Measurements from ENCODE around the gene MAN2B2.

MAN2B2 gene

DNA sequence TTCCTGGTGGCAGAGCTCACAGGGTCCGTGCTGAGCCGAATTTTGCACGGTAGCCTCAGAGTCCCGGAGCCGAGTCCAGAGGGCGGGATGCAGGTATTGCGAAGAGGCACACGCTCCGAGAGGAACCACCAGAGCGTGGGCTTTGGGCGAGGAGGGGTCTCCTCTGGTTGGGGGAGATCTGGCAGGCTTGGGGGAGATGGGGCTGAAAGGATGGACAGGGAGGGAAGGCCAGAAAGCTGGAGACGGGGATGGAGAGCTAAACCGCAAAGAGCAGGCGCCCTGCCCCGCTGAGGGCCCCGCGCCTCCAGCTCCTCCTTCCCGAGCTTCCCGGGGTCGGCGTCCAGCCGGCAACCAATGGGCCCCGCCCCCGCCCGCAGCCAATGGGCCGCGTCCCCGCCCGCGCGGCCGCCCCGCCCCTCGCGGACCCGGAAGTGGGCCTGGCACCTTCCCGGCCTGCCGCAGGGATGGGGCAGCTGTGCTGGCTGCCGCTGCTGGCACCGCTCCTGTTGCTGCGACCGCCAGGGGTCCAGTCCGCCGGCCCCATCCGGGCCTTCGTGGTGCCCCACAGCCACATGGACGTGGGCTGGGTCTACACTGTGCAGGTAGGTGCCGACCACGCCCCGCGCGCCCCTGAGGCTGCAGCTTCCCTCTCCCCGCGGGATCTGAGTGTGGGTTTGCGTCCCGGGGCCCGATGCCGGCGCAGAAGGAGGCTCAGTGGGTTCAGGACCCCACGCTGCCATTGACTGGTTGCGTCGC, at the start of gene MAN2B2:
Gene MAN2B2, plus strand, starts transcription at position 443 of the 756 bp plus-strand sequence. Its CDS starts 22 bp downstream, at position 465.
- TF ChIP-seq POLR2A (IDR thresholded peaks at IDR 0.05; ENCODE audit: low read length), result peak; percentile 72
- no peak for TF ChIP-seq GATA1 (IDR thresholded peaks at IDR 0.05; ENCODE audit: low read depth, low read length)
- DNase-seq, result peak; percentile 83 to 89

GRCh38 chr4:6525474-6525873, 49.5 kb upstream of the MAN2B2 start:
- TF ChIP-seq GATA1 (IDR thresholded peaks at IDR 0.05; ENCODE audit: low read depth, low read length), result no peak
- no peak for TF ChIP-seq POLR2A (IDR thresholded peaks at IDR 0.05; ENCODE audit: low read length)
- no peak for DNase-seq

- TF ChIP-seq GATA1 (IDR thresholded peaks at IDR 0.05; ENCODE audit: low read depth, low read length) (no peak), POLR2A (IDR thresholded peaks at IDR 0.05; ENCODE audit: low read length) (no peak)
- DNase-seq, result no peak
Observed at GRCh38 chr4:6526156-6526555, 48.8 kb upstream of the MAN2B2 start.

GRCh38 chr4:6526671-6527091, 48.3 kb upstream of the MAN2B2 start:
- DNase-seq, result no peak
- no peak for TF ChIP-seq POLR2A (IDR thresholded peaks at IDR 0.05; ENCODE audit: low read length)
- TF ChIP-seq GATA1 (IDR thresholded peaks at IDR 0.05; ENCODE audit: low read depth, low read length), result no peak

- no peak for TF ChIP-seq POLR2A (IDR thresholded peaks at IDR 0.05; ENCODE audit: low read length)
- TF ChIP-seq GATA1 (IDR thresholded peaks at IDR 0.05; ENCODE audit: low read depth, low read length), result no peak
- no peak for DNase-seq
Observed at GRCh38 chr4:6527259-6527658, 47.7 kb upstream of the MAN2B2 start.

- no peak for TF ChIP-seq POLR2A (IDR thresholded peaks at IDR 0.05; ENCODE audit: low read length)
- TF ChIP-seq GATA1 (IDR thresholded peaks at IDR 0.05; ENCODE audit: low read depth, low read length), result no peak
- DNase-seq, result no peak
Observed at GRCh38 chr4:6527683-6528595, 47.0 kb upstream of the MAN2B2 start.

GRCh38 chr4:6529021-6529420, 46.0 kb upstream of the MAN2B2 start:
- DNase-seq, result no peak

GRCh38 chr4:6530301-6530700, 44.7 kb upstream of the MAN2B2 start:
- TF ChIP-seq POLR2A (IDR thresholded peaks at IDR 0.05; ENCODE audit: low read length) (no peak), GATA1 (IDR thresholded peaks at IDR 0.05; ENCODE audit: low read depth, low read length) (no peak)
- no peak for DNase-seq

More at GRCh38 chr4:6529021-6529420, 46.0 kb upstream of the MAN2B2 start:
- no peak for TF ChIP-seq POLR2A (IDR thresholded peaks at IDR 0.05; ENCODE audit: low read length)
- TF ChIP-seq GATA1 (IDR thresholded peaks at IDR 0.05; ENCODE audit: low read depth, low read length), result no peak

- no peak for DNase-seq
- TF ChIP-seq POLR2A (IDR thresholded peaks at IDR 0.05; ENCODE audit: low read length), result no peak
- no peak for TF ChIP-seq GATA1 (IDR thresholded peaks at IDR 0.05; ENCODE audit: low read depth, low read length)
Observed at GRCh38 chr4:6530964-6531363, 44.0 kb upstream of the MAN2B2 start.

- no peak for TF ChIP-seq POLR2A (IDR thresholded peaks at IDR 0.05; ENCODE audit: low read length)
- no peak for TF ChIP-seq GATA1 (IDR thresholded peaks at IDR 0.05; ENCODE audit: low read depth, low read length)
- no peak for DNase-seq
Observed at GRCh38 chr4:6532102-6532501, 42.9 kb upstream of the MAN2B2 start.

DNA sequence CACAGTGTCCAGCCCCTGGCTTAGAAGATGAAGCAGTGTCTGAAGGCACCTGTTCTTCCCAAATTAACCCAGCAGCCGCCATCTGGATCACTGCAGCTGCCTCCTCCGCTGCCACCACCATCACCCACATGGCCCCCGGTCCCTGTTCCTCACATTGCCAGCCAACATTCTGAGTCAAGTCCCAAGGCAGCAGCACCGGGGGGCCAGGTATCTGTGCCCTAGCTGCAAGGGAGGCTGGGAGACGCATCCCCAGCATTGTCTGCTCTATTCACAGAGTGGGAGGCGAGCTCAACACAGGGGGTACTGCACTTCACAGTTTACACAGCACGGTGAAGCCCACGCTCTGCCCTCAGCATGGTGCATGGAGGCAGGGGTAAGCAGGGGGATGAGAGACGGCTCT, 42.3 kb upstream of the MAN2B2 start:
- TF ChIP-seq GATA1 (IDR thresholded peaks at IDR 0.05; ENCODE audit: low read depth, low read length), result no peak
- no peak for TF ChIP-seq POLR2A (IDR thresholded peaks at IDR 0.05; ENCODE audit: low read length)
- no peak for DNase-seq

DNA sequence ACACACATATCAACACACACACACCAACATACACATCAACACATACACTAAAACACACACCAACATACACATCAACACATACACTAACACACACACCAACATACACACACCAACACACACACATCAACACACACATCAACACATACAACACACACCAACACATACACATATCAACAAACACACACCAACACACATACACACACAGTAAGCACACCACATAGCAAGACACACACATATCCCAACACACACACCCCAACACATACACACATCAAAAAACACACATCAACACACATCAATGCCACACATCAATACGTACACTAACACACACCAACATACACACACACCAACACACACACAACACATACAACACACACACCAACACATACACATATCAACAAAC, 40.9 kb upstream of the MAN2B2 start:
- TF ChIP-seq GATA1 (IDR thresholded peaks at IDR 0.05; ENCODE audit: low read depth, low read length), result no peak
- no peak for TF ChIP-seq POLR2A (IDR thresholded peaks at IDR 0.05; ENCODE audit: low read length)
- no peak for DNase-seq

DNA sequence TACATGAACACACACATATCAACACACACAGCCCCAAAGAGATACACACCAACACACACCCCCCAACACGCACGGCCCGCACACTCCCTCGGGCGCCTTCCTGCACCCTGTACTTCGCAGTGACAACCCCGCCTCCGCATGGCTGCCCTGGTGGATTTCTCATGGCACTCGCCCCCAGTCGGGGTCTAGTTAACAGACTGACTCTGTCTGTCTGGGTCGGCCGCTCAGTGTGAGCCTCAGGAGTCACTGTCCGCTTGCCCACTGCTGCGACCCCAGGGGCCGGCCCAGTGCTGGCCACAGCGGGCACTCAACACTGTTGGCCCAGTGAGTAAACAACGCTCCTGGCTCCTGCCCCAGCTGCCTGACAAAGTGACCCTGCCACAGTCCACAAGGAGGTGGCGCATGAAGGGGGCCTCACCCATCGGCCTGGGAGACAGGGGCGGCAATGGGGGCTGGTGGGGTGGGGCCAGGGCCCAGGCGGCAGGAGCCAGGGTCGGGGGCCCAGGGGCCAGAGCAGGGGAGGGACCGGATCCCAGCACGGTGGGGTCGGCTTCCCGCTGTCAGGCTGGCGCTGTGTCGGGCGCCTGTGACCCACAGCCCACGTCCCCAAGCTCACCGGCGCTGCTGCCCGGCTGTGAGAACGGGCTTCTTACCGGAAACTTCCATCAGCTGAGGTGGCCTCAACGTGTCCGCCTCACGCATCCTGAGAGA, 40.2 kb upstream of the MAN2B2 start:
- no peak for DNase-seq
- TF ChIP-seq GATA1 (IDR thresholded peaks at IDR 0.05; ENCODE audit: low read depth, low read length) (no peak), POLR2A (IDR thresholded peaks at IDR 0.05; ENCODE audit: low read length) (no peak)

DNA sequence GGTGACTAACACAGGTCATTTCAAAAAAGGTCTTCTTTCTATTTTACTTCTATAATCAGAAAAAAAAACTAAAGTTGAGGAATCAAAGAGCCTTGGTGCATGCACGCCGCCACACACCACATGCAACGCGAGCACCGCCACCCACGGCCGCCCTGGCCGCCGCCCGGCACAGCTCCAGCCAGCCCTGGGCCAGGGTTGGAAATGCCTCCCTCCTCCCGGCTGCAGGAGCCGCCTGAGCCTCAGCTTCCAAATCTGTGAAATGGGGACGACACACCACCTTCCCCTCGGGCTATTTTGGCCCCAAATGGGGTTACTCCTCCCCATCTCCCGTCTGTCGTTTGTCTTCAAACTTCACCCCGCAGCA, 39.7 kb upstream of the MAN2B2 start:
- TF ChIP-seq POLR2A (IDR thresholded peaks at IDR 0.05; ENCODE audit: low read length) (no peak), GATA1 (IDR thresholded peaks at IDR 0.05; ENCODE audit: low read depth, low read length) (no peak)

More for the DNA sequence above, 39.7 kb upstream of the MAN2B2 start:
- no peak for DNase-seq

All from erythroblast (primary cell).